ENCODE data around the gene GMDS.
A peak's percentile ranks its signal among the peaks of the same experiment; 100 is the strongest.

The GMDS gene

GRCh38 chr6:1611572-1612298 lies 633.7 kb downstream of the GMDS start:
- no peak for DNase-seq (ENCODE audit: extremely low read depth, insufficient read length)
- Histone ChIP-seq H3K4me3 (replicated peaks; ENCODE audit: low read depth, low read length) (peak overlapping the region; percentile 49), H3K27me3 (replicated peaks; ENCODE audit: control insufficient read depth, insufficient read depth, low read length) (peaks cover 5% of the 10 kb centered on the region), H3K36me3 (ENCODE audit: control insufficient read depth, insufficient read depth, low read length) (no peaks in the 10 kb centered on the region)
- TF ChIP-seq CTCF (IDR thresholded peaks at IDR 0.05; ENCODE audit: insufficient read depth, low read length, poor library complexity, severe bottlenecking): no peak

- H3K36me3 ChIP-seq (ENCODE audit: control insufficient read depth, insufficient read depth, low read length): no peaks in the 10 kb centered on the region
- H3K27me3 ChIP-seq (replicated peaks; ENCODE audit: control insufficient read depth, insufficient read depth, low read length): peaks cover 5% of the 10 kb centered on the region
- H3K4me3 ChIP-seq (replicated peaks; ENCODE audit: low read depth, low read length): peak overlapping the region; percentile 22; the same call in 1 of the 2 replicates
- no peak for TF ChIP-seq CTCF (IDR thresholded peaks at IDR 0.05; ENCODE audit: insufficient read depth, low read length, poor library complexity, severe bottlenecking)
- DNase-seq (ENCODE audit: extremely low read depth, insufficient read length): no peak
Observed at GRCh38 chr6:1611322-1611571, 634.2 kb downstream of the GMDS start.

- peaks cover 5% of the 10 kb centered on the region for H3K27me3 ChIP-seq (replicated peaks; ENCODE audit: control insufficient read depth, insufficient read depth, low read length)
- peak; percentile 43 for DNase-seq (ENCODE audit: extremely low read depth, insufficient read length)
Observed at GRCh38 chr6:1610497-1611321, 634.7 kb downstream of the GMDS start.

GRCh38 chr6:1609648-1610496 lies 635.5 kb downstream of the GMDS start, which contains the start of gene FOXC1:
Gene FOXC1, plus strand, starts transcription at chr6:1609915. Its CDS starts 531 bp downstream, at chr6:1610446.
- peaks cover 5% of the 10 kb centered on the region for H3K27me3 ChIP-seq (replicated peaks; ENCODE audit: control insufficient read depth, insufficient read depth, low read length)
- peak; percentile 73 for DNase-seq (ENCODE audit: extremely low read depth, insufficient read length)
- H3K36me3 ChIP-seq (ENCODE audit: control insufficient read depth, insufficient read depth, low read length): no peaks in the 10 kb centered on the region
- peak within 1 kb of the TSS; percentile 64 for H3K4me3 ChIP-seq (replicated peaks; ENCODE audit: low read depth, low read length)
- TF ChIP-seq CTCF (IDR thresholded peaks at IDR 0.05; ENCODE audit: insufficient read depth, low read length, poor library complexity, severe bottlenecking): no peak

More at GRCh38 chr6:1610497-1611321, 634.7 kb downstream of the GMDS start:
- TF ChIP-seq CTCF (IDR thresholded peaks at IDR 0.05; ENCODE audit: insufficient read depth, low read length, poor library complexity, severe bottlenecking): no peak
- peak overlapping the region; percentile 64 for H3K4me3 ChIP-seq (replicated peaks; ENCODE audit: low read depth, low read length)
- H3K36me3 ChIP-seq (ENCODE audit: control insufficient read depth, insufficient read depth, low read length): no peaks in the 10 kb centered on the region

GRCh38 chr6:1609041-1609647 lies 636.3 kb downstream of the GMDS start:
- Histone ChIP-seq H3K36me3 (ENCODE audit: control insufficient read depth, insufficient read depth, low read length) (no peaks in the 10 kb centered on the region), H3K4me3 (replicated peaks; ENCODE audit: low read depth, low read length) (peak overlapping the region; percentile 60), H3K27me3 (replicated peaks; ENCODE audit: control insufficient read depth, insufficient read depth, low read length) (peaks cover 5% of the 10 kb centered on the region)
- TF ChIP-seq CTCF (IDR thresholded peaks at IDR 0.05; ENCODE audit: insufficient read depth, low read length, poor library complexity, severe bottlenecking): no peak
- no peak for DNase-seq (ENCODE audit: extremely low read depth, insufficient read length)
